Lung (tissue), 12 donors: Measurements from ENCODE around the gene PPP1R9B. TPM values are rescaled to one million over a fixed set of nuclear protein-coding genes. Genes with fewer than 3 reads are reported as not detected.

ENCODE experiments used
- ATAC-seq: fragments of 200-7000 bp; cut with Tn5 transposase; one replicate; pipeline ENCODE4 v1.9.1; 2020; ENCODE audit warnings: moderate number of reproducible peaks; ENCODE audit not compliant: insufficient read depth, low FRiP score
- DNase-seq, 3 donors: peaks; one replicate each; pipeline ENCODE4 v3.0.0-alpha.2; 2013 to 2017
- H3K27ac ChIP-seq, 2 donors: one replicate each; pipeline ENCODE4 v1.5.1; 2013; ENCODE audit warnings: mild to moderate bottlenecking in 2 of 2, moderate library complexity in 2 of 2, control low read depth in 1 of 2, inconsistent platforms in 1 of 2, low read depth in 1 of 2, low read length in 1 of 2
- H3K27me3 ChIP-seq, 3 donors: one replicate each; pipeline ENCODE4 v1.5.1; 2013; ENCODE audit warnings: low read length in 2 of 3; ENCODE audit not compliant: control insufficient read depth in 3 of 3, insufficient read depth in 3 of 3
- H3K36me3 ChIP-seq, 4 donors: one replicate each; pipeline ENCODE4 v1.5.1; 2013; ENCODE audit warnings: low read length in 4 of 4, mild to moderate bottlenecking in 1 of 4, moderate library complexity in 1 of 4; ENCODE audit not compliant: control insufficient read depth in 4 of 4, insufficient read depth in 4 of 4
- H3K4me1 ChIP-seq, 5 donors: one replicate each; pipeline ENCODE4 v1.5.1; 2013; ENCODE audit warnings: low read length in 5 of 5, mild to moderate bottlenecking in 2 of 5, moderate library complexity in 1 of 5; ENCODE audit not compliant: control insufficient read depth in 5 of 5, insufficient read depth in 5 of 5
- H3K4me3 ChIP-seq: one replicate; pipeline ENCODE4 v1.5.1; 2013; ENCODE audit warnings: mild to moderate bottlenecking, control low read depth, moderate library complexity
- H3K9ac ChIP-seq, 2 donors: one replicate each; pipeline ENCODE4 v1.5.1; 2013; ENCODE audit warnings: low read length in 2 of 2, control low read depth in 1 of 2; ENCODE audit not compliant: insufficient read depth in 1 of 2
- H3K9me3 ChIP-seq, 4 donors: one replicate each; pipeline ENCODE4 v1.5.1; 2013; ENCODE audit warnings: low read length in 3 of 4, mild to moderate bottlenecking in 1 of 4, moderate library complexity in 1 of 4; ENCODE audit not compliant: control insufficient read depth in 4 of 4, insufficient read depth in 3 of 4
- CTCF ChIP-seq: IDR thresholded peaks from 2 replicates; pipeline ENCODE4 v1.5.1; 2012; ENCODE audit warnings: mild to moderate bottlenecking; ENCODE audit errors: control extremely low read depth, extremely low read depth
- WGBS, 2 donors: extraction: QIAGEN DNeasy Blood & Tissue Kit; methylation state at CpG; one replicate each; pipeline ENCODE4 v1.1.7; 2013; 5-methylcytosine and 5-hydroxymethylcytosine counted together
- polyA plus RNA-seq, 2 donors: library from polyadenylated mRNA; stranded (reverse); fragments of 200-250 nt; gene quantifications; one replicate each; pipeline ENCODE4 v1.2.1, GENCODE V29; 2013
- total RNA-seq, 2 donors: library from RNA; depleted of rRNA in 1 of 2; stranded (reverse); fragments of >200 nt in 1 of 2; gene quantifications; one replicate each; pipeline ENCODE4 v1.2.1, GENCODE V29; 2014 to 2021
- donor health status: control.
- donor health status: control.
- donor health status: Bipolar disorder and iron deficiency.
- donor health status: healthy.
- donor health status: DM: yes; HTN: yes; CAD: no.

Gene PPP1R9B
- total and polyA plus RNA-seq, 4 donors = 31.7 to 77.4 (median 49.8) TPM

- 26 to 32% methylated on average over 14 of the region's 14 CpGs for WGBS, 2 donors
- H3K27ac ChIP-seq = peak overlapping the region in 1 of 2 donors; percentile 2
- peak; percentile 66 for ATAC-seq
Observed at GRCh38 chr17:50169121-50169764, 18.8 kb upstream of the PPP1R9B start.

GRCh38 chr17:50168319-50168718 lies 17.8 kb upstream of the PPP1R9B start:
- Histone ChIP-seq H3K27ac (no peak overlapping the region), H3K27me3 (no peaks in the 10 kb centered on the region), H3K4me3 (no peak overlapping the region), H3K4me1 (peaks cover 0 to 7% (median 3%) of the 10 kb centered on the region in 5 donors), H3K36me3 (no peaks in the 10 kb centered on the region), H3K9ac (no peak overlapping the region), H3K9me3 (no peaks in the 10 kb centered on the region)
- ATAC-seq (no peak), DNase-seq (no peak)
- WGBS, 2 donors = 77 to 78% methylated on average over 13 of the region's 13 CpGs
- TF ChIP-seq CTCF = no peak

More at GRCh38 chr17:50169121-50169764, 18.8 kb upstream of the PPP1R9B start:
- peaks cover 0 to 12% (median 3%) of the 10 kb centered on the region in 5 donors for H3K4me1 ChIP-seq
- no peaks in the 10 kb centered on the region for H3K9me3 ChIP-seq
- TF ChIP-seq CTCF = peak; percentile 66
- peak; percentile 80 to 84 (median 81) for DNase-seq
- H3K27me3 ChIP-seq = no peaks in the 10 kb centered on the region
- H3K9ac ChIP-seq = no peak overlapping the region
- no peaks in the 10 kb centered on the region for H3K36me3 ChIP-seq
- H3K4me3 ChIP-seq = no peak overlapping the region

- Histone ChIP-seq H3K9ac (no peak overlapping the region), H3K27ac (peak overlapping the region in 1 of 2 donors; percentile 56), H3K4me1 (peaks cover 0 to 4% (median 3%) of the 10 kb centered on the region in 5 donors), H3K4me3 (no peak overlapping the region), H3K36me3 (no peaks in the 10 kb centered on the region), H3K27me3 (no peaks in the 10 kb centered on the region), H3K9me3 (no peaks in the 10 kb centered on the region)
- WGBS, 2 donors = 91 to 94% methylated on average over 19 of the region's 19 CpGs
- TF ChIP-seq CTCF = no peak
- ATAC-seq (no peak), DNase-seq (no peak)
Observed at GRCh38 chr17:50167371-50167770, 16.9 kb upstream of the PPP1R9B start.
